GM21717 (cell line): ENCODE measurements around the gene SLC30A10.
"Not testable (repeated sequence)": the region's sequence is repeated elsewhere in the genome, so short reads cannot be mapped to it uniquely, and the experiment has no call there.

Source experiments
- ATAC-seq: cut with Tn5 transposase; IDR thresholded peaks from one replicate; pipeline ENCODE4 v1.9.1; 2021; ENCODE audit warnings: mild to moderate bottlenecking, moderate library complexity; ENCODE audit not compliant: unreplicated experiment

Gene SLC30A10

DNA sequence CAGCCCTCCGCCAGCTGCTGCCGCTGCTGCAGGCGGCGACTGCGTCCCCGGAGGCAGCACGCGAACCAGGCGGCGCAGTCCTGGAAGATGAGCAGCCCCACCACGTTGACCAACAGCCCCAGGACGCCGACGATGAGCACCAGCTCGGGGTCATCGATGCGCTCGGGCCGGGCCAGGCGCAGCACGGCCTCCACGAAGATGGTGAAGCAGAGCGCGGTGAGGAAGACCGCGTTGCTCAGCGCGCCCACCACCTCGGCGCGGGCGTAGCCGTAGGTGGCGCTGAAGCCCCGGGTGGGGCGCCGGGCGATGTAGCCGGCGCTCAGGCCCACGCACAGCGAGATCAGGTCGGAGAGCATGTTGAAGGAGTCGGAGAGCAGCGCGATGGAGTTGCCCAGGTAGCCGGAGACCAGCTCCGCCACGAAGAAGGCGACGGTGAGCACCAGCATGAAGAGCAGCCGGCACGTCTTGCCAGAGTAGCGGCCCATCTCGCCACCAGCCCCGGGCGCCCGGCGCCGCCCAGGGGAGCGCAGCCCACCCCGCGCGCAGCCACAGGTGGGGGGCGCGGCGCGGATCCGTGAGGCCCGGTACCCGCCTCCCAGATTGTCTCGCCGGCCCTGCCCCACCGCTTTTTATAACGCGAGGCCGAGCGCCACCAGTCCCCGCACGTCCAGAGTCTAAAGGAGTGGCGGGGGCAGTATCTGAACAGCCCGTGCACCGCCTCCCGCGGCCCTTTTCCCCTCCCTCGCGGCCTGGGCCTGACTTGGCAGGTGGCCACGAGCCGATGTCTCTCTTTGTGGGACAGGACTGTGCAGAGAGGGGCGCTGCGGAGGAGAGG is at the start of gene SLC30A10:
Gene SLC30A10, minus strand, starts transcription at position 602 of the 835 bp plus-strand sequence. Its CDS starts 117 bp downstream, at position 485.
- no peak for ATAC-seq

DNA sequence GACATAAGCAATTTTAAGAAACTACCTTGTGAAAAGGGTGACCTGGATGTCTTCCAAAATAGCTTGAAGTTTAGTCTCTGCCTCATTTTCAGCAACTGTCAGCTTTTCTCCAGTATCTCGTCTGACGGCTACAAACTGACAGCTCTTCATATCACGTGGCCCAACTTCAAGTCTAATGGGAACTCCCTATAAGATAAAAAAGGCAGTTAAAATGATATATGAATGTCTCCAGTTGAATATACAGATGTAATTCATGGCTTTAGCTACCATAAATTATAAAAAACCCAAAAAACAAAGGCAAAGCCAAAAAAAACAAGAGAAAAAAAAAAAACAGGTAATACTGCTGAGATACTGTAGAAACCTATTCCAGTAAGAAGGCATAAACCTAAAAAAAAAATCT is 44.9 kb upstream of the SLC30A10 start:
- ATAC-seq, result no peak

DNA sequence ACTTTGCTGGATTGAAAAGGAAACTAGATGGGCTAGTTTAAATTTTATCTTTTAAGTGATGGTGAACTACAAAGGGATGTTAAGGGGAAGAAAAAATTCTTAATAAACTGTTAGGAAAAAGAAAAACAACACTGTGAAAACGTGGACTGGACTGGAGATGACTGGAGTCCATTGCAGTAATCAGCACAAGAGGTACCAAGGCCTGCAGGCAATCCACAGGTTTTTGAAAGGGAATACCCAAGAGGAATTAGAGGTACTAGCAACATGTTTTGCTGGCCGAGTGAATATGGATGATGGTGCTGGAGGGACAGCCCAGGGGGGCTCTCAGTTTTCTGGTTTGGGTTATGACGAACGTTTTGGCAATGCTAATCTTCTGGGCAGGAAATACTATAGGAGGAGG is 39.0 kb upstream of the SLC30A10 start:
- ATAC-seq, result no peak

DNA sequence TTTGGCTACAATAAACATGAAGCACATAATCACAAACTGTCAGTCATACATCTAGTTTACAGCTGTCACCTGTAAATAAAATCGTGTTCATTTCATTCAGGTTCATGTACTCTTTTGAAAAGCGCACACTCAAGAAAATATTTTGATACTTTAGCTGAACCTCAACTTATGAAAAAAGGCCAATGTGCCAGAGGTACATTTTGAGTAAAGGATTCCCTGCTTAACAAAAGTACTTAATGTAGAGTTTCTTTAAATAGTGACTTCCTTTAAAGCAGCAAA is 37.7 kb upstream of the SLC30A10 start:
- no peak for ATAC-seq

DNA sequence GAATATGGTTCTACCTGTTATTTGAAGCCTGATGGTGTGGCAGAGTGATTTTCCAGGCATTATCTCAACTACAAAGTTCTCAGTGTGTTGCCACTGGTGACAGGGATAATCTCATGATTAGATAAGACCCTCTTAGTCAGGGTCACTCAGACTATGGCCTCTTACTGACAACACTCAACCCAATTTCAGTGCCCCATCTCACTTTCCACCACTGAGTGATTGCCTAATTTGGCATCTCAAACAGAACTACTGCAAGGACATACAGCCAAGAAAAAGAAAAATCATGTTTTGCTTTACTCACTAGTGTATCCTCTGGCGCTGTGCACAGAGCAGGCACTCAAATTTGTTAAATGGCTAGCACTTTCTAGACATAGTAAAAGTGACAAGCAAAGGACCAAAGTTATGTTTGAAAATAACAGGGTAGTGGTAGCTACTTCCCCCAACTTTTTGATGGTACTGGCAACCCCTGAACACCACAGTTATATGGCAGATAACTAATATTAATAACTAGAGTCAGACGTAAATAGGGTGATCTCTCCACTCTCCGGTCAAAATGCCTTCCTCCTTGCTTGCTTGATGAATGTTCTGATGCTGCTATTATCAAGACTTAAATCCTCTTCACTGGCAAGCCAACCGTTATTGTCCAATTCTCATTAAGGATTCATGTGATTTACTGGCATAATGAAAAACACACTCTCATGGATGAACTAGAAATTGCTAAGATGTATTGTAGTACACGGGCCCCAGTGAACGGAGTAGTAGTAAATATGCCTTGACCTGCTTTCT is 37.1 kb upstream of the SLC30A10 start:
- no peak for ATAC-seq

DNA sequence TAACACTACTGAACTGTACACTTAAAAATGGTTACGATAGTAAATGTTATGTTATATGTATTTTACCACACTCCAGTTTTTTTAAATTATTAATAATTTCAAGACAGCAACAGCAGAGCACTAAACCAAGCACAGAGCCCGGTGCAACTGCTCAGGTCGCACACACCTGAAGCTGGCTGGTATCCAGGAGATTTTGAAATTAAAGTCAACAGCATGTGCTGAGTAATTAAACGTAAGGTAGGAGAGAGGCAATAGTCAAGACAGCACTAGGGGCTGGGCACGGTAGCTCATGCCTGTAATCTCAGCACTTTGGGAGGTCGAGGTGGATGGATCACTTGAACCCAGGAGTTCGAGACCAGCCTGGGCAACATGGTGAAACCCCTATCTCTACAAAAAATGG is 35.1 kb upstream of the SLC30A10 start:
- no peak for ATAC-seq

DNA sequence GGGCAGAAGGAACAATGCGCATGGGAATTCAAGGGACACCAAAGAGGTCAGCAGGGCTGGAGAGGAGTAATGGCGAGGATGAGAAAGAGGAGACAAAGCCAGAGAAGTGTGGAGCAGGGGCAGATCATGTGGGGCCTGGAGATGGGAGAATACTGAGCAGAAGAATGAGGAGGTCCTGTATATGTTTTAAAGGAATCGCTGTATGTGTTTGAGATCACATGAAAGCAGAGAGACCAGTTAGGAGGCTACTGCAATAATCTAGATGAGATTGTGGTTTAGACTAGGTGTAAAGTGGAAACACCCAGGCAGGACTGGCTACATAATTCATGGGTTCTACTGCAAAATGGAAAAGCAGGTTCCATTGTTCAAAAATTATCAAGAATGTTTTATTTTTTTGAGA is 33.3 kb upstream of the SLC30A10 start:
- no peak for ATAC-seq

DNA sequence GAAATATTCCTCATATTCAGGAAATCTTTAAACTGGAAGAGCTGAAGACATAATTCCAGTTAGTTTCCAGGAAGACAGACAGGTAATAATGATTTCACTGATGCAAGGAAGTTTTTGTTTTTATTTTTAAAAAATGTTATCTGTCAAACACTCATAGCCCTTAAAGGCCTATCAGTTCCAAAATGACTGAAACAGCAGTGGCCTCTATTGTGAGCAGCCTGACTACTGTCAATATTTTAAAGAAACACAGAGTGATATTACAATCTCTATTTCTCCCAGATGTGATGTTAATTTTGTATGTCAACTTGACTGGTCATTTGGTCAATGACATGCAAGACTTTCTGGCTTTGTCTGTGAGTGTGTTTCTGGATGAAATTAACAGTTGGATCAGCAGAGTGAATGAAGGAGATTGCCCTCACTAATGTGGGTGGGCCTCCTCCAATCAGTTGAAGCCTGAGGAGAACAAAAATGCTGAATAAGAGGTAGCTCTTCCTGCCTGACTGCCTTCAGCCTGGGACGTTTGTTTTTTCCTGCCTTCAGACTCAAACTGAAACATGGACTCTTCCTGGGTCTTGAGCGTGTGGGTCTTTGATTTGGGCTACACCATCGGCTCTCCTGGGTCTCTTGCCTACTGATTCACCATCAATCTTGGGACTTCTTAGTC is 31.3 kb upstream of the SLC30A10 start:
- no peak for ATAC-seq

DNA sequence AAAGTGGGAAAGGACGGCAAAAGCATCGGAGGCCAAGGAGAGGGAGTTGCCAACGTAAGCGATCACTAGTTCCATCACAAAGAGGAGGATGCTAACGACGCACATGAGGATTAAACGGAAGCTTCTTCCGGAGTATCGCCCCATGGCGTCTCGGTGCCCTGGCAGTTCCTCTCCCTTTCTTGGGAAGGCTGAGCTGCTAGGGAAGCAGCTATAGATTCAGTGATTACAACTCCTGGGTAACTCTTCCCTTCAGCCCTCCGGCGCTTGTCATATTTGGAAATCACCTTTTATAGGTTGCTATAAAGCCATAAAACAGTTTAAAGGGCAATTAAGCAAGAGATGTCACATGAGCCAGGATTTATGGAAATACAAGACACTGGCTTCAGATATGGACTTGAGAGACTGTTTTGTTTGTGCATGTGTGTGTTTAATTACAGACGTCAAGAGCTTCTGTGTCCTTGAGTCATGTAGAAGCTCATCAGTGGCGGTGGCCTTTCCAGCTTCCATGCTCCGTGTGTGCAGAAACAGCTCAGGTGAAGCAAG is 30.6 kb upstream of the SLC30A10 start:
- no peak for ATAC-seq

DNA sequence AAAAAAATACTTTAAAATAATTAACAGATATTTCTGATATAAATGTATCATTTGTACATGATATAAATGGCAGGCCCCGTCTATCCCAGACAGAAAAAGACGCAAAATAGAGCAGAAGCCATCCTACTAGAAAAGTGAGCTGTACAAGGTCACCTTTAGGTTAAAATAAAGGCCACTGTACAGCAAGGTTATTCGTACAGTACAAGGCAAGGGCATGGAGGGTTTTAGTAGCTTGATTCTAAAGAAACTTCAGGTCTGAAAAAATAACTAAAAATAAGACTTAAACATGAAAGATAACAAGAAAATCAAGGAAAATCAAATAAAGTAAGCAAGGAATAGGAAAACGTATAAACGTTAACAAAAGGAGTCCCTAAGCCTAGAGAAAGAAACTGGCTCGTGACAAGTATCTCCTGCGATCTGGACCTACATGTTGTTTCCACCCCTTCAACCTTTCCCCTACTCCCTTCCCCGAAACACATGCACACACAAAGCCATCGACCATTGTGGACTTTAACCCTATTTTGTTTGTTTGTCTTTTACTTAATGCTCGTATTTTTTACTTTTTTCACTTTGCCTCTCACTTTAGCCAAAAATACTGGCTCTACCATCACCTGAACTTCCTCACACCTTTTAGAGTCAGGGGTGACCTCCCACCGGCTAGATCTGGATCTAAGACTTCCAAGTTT is 26.5 kb upstream of the SLC30A10 start:
- ATAC-seq, result no peak

DNA sequence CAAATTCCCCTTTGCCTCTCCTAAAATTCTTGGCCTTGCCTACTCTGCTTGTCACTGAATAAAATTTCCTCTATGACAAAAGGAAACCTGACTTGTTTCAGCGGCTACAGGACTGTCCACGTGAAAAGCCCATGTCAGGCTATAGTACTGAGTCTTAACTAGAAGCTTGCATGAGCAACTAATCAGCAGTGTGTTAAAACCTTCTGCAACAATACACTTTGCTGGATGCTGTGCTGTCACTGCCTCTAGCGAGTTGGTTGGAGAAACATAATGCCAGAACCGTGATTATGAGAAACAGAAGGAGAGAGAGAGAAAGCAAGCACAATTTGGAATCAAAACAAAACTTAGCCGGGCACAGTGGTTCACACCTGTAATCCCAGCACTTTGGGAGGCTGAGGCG is 25.7 kb upstream of the SLC30A10 start:
- no peak for ATAC-seq

DNA sequence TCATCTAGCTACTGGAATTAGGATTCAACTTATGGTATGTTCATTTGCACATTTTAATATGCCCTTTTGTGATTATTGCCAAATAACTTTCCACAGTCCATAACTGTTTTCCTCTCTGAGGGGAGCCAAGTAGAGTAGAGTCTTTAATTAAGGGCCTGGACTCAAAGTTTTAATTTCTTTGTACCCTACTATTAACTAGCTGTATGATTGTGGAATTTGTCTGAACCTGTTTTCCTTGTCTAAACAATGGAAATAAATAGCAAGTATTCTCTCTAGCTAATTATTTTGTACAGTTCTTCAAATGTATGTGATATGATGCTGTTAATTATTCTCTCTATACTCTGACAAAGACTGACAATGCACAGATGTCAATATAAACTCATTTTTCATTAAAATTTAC is 24.0 kb upstream of the SLC30A10 start:
- no peak for ATAC-seq

DNA sequence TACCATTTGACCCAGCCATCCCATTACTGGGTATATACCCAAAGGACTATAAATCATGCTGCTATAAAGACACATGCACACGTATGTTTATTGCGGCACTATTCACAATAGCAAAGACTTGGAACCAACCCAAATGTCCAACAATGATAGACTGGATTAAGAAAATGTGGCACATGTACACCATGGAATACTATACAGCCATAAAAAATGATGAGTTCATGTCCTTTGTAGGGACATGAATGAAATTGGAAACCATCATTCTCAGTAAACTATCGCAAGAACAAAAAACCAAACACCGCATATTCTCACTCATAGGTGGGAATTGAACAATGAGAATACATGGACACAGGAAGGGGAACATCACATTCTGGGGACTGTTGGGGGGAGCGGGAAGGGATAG is 20.9 kb upstream of the SLC30A10 start:
- ATAC-seq, result not testable (repeated sequence)

DNA sequence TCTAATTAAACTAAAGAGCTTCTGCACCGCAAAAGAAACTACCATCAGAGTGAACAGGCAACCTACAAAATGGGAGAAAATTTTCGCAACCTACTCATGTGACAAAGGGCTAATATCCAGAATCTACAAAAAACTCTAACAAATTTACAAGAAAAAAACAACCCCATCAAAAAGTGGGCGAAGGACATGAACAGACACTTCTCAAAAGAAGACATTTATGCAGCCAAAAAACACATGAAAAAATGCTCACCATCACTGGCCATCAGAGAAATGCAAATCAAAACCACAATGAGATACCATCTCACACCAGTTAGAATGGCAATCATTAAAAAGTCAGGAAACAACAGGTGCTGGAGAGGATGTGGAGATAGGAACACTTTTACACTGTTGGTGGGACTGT is 20.4 kb upstream of the SLC30A10 start:
- ATAC-seq, result not testable (repeated sequence)

DNA sequence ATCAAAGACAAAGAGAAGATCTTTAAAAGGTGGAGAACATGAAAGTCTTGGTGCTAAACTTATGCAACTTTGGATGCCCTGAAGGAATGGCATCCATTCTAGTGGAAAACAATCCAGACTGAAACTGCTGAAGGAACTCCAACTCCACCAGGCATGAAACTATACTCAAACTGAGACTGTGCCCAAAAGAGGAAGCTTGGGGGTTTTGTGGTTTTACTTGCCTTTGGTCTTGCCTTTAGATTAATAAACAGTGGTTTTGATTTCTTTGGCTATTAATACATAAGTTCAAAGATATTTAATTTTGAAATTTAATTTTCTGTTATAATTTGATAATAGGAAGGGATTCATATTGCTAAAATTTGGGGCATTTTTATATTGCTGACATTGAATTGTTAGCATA is 17.4 kb upstream of the SLC30A10 start:
- no peak for ATAC-seq

DNA sequence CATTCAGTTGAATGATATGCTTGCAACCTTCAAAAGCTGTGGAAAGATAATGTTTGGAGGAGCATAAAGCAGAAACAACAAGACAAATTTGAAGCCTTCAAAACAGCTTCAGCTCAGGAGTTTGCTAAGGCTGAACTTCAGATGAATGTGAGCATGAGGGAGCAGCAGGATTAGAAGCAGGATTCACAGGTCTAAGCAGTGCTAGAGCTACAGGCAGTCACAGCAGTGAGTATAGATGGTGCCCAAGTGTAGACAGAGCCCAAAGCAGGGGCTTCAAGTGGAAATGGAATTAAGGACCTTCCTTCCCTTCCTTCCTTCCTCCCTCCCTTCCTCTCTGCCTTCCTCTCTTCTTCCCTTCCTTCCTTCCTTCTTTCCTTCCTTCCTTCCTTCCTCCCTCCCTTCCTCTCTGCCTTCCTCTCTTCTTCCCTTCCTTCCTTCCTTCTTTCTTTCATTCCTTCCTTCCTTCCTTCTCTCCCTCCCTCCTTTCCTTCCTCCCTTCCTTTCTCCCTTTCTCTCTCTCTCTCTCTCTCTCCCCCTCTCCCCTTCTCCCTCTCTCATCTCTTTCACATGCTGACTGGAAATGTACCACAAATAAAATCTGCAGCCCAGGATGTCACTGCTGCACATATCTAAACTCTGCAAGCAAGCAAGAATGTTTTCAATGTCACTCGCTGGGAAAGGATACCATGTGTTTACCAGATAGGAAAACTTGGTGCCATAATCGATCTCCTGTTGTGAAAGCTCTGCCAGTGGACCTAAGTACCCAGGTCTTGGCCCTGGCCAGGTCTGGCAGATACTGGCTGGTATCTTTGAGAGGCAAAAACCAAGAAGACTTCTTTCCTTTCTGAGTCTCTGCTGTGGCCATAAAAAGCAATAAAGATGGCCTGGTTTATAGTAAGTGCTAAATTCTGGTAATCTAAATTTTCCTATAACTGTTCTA is 13.1 kb upstream of the SLC30A10 start:
- no peak for ATAC-seq

DNA sequence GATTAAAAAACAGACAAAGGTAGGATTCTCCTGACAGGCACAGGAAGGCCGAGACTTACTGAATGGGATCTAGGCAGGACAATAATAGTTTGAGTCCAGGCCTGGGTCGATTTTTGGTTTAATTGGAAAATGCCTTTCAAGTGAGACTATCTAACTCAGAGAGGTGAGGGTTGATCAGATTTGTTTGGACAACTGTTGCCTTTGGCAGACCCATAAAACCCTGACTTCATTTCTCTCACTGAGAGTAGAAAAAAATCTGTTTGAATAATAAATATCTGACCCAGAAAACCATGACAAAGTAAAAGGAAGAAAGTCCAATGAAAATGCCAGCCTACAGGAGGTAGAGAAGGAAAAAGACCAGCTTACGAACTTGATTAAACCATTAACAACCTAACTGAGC is 12.3 kb upstream of the SLC30A10 start:
- no peak for ATAC-seq

DNA sequence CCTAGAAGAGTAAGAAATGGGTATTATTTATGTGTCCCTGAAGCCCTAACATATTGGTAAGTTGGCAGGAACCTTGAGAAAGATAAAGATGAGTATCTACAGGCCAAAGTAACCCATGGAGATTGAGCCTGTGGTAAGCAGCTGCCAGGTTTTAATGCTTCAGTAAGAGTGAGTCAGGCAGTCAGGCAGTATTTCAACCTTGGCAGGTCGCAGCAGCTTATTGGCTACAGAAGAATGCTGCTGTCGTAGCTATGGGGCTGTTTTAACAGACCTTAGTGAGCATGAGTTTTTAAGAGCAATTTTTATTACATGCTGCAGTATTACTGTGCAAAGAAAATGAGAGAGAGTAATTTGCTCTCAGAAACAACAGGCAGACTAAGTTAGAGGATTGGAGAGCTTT is 10.3 kb upstream of the SLC30A10 start:
- no peak for ATAC-seq

DNA sequence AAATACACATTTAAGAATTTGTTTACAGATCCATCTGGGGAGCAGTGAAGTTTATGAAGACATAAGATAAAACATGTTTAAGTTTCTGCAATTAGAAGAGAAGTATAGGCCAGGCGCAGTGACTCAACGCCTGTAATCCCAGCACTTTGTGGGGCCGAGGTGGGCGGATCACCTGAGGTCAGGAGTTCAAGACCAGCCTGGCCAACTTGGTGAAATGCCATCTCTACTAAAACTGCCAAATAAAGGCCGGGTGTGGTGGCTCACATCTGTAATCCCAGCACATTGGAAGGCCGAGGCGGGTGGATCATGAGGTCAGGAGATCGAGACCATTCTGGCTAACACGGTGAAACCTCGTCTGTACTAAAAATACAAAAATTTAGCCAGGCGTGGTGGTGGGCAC is 5.4 kb upstream of the SLC30A10 start:
- not testable (repeated sequence) for ATAC-seq

DNA sequence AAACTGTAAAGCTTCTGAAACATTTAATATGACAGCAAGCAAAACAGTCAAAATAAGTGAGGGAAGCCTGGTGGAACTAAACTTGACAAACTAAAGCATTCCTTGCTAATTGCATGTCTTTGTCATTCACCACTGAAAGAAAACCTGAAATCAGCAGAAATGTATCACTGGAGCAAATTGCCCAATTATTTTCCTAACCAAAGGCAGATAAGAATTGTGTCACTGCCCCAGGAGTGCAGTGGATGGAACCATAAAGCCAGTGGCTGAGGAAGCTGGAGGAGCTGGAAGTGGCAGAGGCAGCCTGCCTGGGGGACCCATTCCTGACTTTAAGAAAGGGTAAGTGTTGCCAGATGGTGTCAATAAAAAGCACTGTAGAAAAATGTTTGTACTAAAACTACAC is 2.7 kb upstream of the SLC30A10 start:
- no peak for ATAC-seq
